Type B pancreatic cell (in vitro differentiated cells): ENCODE data around the gene CAMK2N1. TPM values are rescaled to one million over a fixed set of nuclear protein-coding genes. Genes with fewer than 3 reads are reported as not detected.

Source experiments
- DNase-seq: peaks from one replicate; pipeline ENCODE4 v3.0.0; 2021; ENCODE audit warnings: mixed read lengths; ENCODE audit not compliant: unreplicated experiment; ENCODE audit errors: extremely low spot score
- H3K27ac Mint-ChIP-seq: 2 replicates; pipeline ENCODE4 v1.8.0; 2021; ENCODE audit warnings: mild to moderate bottlenecking, mixed read lengths
- H3K27me3 Mint-ChIP-seq: 2 replicates; pipeline ENCODE4 v1.8.0; 2021; ENCODE audit warnings: mixed read lengths
- H3K36me3 Mint-ChIP-seq: 2 replicates; pipeline ENCODE4 v1.8.0; 2021; ENCODE audit warnings: mixed read lengths
- H3K4me1 Mint-ChIP-seq: one replicate; pipeline ENCODE4 v1.8.0; 2021; ENCODE audit warnings: mixed read lengths; ENCODE audit not compliant: unreplicated experiment
- H3K4me3 Mint-ChIP-seq: 2 replicates; pipeline ENCODE4 v1.8.0; 2021; ENCODE audit warnings: mild to moderate bottlenecking, mixed read lengths
- H3K9me3 Mint-ChIP-seq: 2 replicates; pipeline ENCODE4 v1.8.0; 2021; ENCODE audit warnings: mixed read lengths
- total RNA-seq: library from RNA; stranded (reverse); gene quantifications from 2 replicates; pipeline ENCODE4 v1.2.1, GENCODE V29; 2021; ENCODE audit warnings: low replicate concordance
- TF ChIP-seq, protein P1 (sequence below): fragments of 200-600 bp; sonication (generic); conservative IDR thresholded peaks from 2 replicates; pipeline ENCODE4 v1.5.0; 2021; ENCODE audit warnings: antibody characterized with exemption, mild to moderate bottlenecking

Gene CAMK2N1
- total RNA-seq, 1 donor from 2014 or later = 28.9 TPM

DNA sequence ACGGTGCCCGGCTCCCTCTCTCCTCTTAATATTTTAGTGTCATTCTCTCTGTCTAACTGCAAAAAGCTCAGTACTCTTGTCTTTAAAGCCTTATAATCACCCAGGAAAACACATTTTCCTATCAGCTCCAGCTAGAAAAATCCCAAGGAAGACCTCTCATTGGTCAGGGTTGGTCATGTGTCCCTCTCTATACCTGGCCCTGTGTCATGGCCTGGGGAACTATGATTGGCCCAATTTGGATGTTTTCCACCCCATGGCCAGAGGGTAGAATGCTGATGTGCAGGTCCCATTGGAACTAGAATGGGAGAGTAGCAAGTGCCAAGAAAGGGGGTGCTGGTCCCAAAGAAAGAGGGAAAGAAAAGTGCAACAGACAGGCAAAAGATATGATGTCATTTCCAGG, 27.3 kb downstream of the CAMK2N1 start:
- no peak overlapping the region for H3K4me3 Mint-ChIP-seq
- H3K9me3 Mint-ChIP-seq = peaks cover 5% of the 10 kb centered on the region
- H3K4me1 Mint-ChIP-seq = no peaks in the 10 kb centered on the region
- H3K27ac Mint-ChIP-seq = no peak overlapping the region
- H3K27me3 Mint-ChIP-seq = peaks cover 22% of the 10 kb centered on the region
- TF ChIP-seq, protein P1, sequence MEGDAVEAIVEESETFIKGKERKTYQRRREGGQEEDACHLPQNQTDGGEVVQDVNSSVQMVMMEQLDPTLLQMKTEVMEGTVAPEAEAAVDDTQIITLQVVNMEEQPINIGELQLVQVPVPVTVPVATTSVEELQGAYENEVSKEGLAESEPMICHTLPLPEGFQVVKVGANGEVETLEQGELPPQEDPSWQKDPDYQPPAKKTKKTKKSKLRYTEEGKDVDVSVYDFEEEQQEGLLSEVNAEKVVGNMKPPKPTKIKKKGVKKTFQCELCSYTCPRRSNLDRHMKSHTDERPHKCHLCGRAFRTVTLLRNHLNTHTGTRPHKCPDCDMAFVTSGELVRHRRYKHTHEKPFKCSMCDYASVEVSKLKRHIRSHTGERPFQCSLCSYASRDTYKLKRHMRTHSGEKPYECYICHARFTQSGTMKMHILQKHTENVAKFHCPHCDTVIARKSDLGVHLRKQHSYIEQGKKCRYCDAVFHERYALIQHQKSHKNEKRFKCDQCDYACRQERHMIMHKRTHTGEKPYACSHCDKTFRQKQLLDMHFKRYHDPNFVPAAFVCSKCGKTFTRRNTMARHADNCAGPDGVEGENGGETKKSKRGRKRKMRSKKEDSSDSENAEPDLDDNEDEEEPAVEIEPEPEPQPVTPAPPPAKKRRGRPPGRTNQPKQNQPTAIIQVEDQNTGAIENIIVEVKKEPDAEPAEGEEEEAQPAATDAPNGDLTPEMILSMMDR = no peak
- no peak for DNase-seq
- no peaks in the 10 kb centered on the region for H3K36me3 Mint-ChIP-seq

DNA sequence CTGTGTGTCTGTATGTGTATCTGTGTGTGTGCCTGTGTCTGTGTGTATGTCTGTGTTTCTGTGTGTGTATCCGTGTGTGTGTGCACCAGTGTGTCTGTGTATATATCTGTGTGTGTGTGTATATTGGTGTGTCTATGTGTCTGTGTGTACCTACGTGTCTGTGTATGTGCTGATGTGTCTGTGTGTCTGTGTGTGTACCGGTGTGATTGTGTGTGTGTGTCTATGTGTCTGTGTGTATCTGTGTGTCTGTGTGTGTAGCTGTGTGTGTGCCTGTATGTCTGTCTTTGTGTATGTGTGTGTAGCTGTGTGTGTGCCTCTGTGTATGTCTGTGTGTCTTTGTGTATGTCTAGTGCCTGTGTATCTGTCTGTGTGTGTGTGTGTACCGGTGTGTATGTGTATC, 32.0 kb downstream of the CAMK2N1 start:
- H3K36me3 Mint-ChIP-seq = no peaks in the 10 kb centered on the region
- no peaks in the 10 kb centered on the region for H3K4me1 Mint-ChIP-seq
- TF ChIP-seq, protein P1 = no peak
- no peaks in the 10 kb centered on the region for H3K9me3 Mint-ChIP-seq
- peaks cover 37% of the 10 kb centered on the region for H3K27me3 Mint-ChIP-seq
- H3K27ac Mint-ChIP-seq = no peak overlapping the region
- H3K4me3 Mint-ChIP-seq = no peak overlapping the region
- DNase-seq = no peak

DNA sequence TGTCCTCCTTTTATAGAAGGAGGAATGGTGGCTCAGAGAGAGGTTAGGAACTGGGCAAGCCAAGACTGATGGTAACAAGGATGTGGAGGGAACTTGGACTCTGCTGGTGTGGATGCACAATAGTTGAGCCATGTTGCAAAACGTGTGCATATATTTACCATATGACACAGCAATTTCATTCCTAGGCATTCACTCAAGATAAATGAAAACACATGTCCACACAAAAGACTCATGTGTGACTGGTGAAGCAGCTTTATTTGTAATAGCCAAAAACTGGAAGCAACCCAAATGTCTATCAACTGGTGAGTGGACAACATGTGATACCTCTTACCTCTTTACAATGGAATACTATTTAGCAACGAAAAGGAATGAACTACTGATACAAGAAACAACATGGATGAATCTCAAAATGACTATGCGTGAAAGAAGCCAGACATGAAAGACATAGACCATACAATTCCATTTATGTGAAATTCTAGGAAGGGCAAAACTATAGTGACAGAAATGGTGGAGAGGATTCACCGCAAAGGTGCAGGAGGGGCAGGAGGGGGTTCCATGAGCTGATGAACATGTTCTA, 36.2 kb downstream of the CAMK2N1 start:
- Mint-ChIP-seq H3K4me3 (no peak overlapping the region), H3K36me3 (no peaks in the 10 kb centered on the region), H3K27ac (no peak overlapping the region), H3K9me3 (no peaks in the 10 kb centered on the region), H3K27me3 (peaks cover 48% of the 10 kb centered on the region), H3K4me1 (no peaks in the 10 kb centered on the region)
- TF ChIP-seq, protein P1 = no peak
- DNase-seq = no peak

DNA sequence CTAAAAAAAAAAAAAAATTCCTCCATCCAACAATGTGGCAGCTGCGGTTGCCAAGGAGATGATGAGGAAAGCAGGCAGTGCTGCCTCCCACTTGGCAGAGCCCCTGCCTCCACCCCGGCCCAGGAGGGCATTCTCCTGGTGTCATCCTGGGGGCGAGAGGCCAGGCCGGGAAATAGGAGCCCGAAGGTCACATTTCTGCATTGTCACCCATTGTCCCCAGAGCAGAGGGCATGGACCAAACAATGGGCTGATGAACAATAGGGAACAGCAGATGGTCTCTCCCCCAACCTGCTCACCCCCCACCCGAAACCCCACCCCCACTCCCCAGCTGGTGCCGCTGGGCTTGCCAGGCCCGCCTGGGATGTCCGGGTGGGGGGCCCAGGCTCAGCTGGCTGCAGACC, 37.3 kb downstream of the CAMK2N1 start:
- Mint-ChIP-seq H3K4me1 (no peaks in the 10 kb centered on the region), H3K36me3 (no peaks in the 10 kb centered on the region), H3K9me3 (no peaks in the 10 kb centered on the region), H3K27ac (no peak overlapping the region), H3K4me3 (no peak overlapping the region), H3K27me3 (peaks cover 48% of the 10 kb centered on the region)
- TF ChIP-seq, protein P1 = no peak
- no peak for DNase-seq

DNA sequence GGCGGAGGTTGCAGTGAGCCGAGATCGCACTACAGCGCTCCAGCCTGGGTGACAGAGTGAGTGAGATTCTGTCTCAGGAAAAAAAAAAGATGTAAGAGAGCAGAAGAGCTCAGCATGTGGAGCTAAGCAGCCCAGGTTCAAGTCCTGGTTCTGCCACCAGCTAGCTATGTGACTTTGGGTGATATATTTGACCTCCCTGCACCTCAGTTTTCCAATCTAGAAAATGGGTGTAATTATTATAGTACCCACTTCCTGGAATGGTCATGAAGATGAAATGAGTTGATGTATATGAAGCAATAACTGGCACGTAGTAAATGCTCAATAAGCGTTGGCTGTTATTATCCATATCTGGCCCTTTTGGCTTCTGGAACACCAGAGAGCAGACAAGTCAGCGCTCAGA, 38.2 kb downstream of the CAMK2N1 start:
- no peak overlapping the region for H3K4me3 Mint-ChIP-seq
- TF ChIP-seq, protein P1 = no peak
- H3K9me3 Mint-ChIP-seq = no peaks in the 10 kb centered on the region
- peaks cover 48% of the 10 kb centered on the region for H3K27me3 Mint-ChIP-seq
- H3K27ac Mint-ChIP-seq = no peak overlapping the region
- H3K4me1 Mint-ChIP-seq = no peaks in the 10 kb centered on the region
- H3K36me3 Mint-ChIP-seq = no peaks in the 10 kb centered on the region
- DNase-seq = no peak

DNA sequence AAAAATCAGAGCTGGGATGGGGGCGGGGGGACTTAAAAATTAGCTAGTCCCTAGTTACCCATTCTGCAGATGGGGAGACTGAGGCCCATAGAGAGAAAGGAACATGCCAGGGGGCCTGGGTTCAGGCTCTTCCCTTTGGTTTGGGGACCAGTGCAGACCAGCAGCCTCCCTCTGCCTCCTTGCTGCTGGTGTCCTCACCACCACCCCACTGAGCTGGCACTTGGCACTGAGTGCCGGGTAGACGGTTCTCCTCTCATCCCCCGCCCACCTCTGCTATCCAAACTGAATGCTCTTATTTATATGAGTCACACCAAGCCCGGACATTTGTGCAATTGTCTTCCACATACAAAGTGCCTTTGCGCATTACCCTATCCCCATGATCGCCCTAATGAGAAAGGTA, 39.2 kb downstream of the CAMK2N1 start:
- TF ChIP-seq, protein P1 = no peak
- no peaks in the 10 kb centered on the region for H3K36me3 Mint-ChIP-seq
- no peaks in the 10 kb centered on the region for H3K4me1 Mint-ChIP-seq
- H3K27me3 Mint-ChIP-seq = peaks cover 44% of the 10 kb centered on the region
- no peaks in the 10 kb centered on the region for H3K9me3 Mint-ChIP-seq
- no peak overlapping the region for H3K4me3 Mint-ChIP-seq
- no peak for DNase-seq
- no peak overlapping the region for H3K27ac Mint-ChIP-seq
